Neural crest cell (in vitro differentiated cells): ENCODE measurements around the gene EDRF1. TPM values are rescaled to one million over a fixed set of nuclear protein-coding genes. Genes with fewer than 3 reads are reported as not detected.
"Not testable (repeated sequence)": the region's sequence is repeated elsewhere in the genome, so short reads cannot be mapped to it uniquely, and the experiment has no call there.

Experiments
- DNase-seq: peaks from one replicate; pipeline ENCODE4 v3.0.0; 2021; ENCODE audit warnings: low read depth, mixed read lengths, low spot score
- H3K27ac Mint-ChIP-seq: one replicate; pipeline ENCODE4 v1.8.0; 2021; ENCODE audit warnings: mild to moderate bottlenecking, mixed read lengths; ENCODE audit not compliant: unreplicated experiment
- H3K27me3 Mint-ChIP-seq: 2 replicates; pipeline ENCODE4 v1.8.0; 2021; ENCODE audit warnings: low read depth, mild to moderate bottlenecking, mixed read lengths
- H3K36me3 Mint-ChIP-seq: 2 replicates; pipeline ENCODE4 v1.8.0; 2021; ENCODE audit warnings: low read depth, mild to moderate bottlenecking, mixed read lengths
- H3K4me1 Mint-ChIP-seq: 2 replicates; pipeline ENCODE4 v1.8.0; 2021; ENCODE audit warnings: mixed read lengths
- H3K4me3 Mint-ChIP-seq: one replicate; pipeline ENCODE4 v1.8.0; 2021; ENCODE audit warnings: mild to moderate bottlenecking, mixed read lengths
- H3K9me3 Mint-ChIP-seq: 2 replicates; pipeline ENCODE4 v1.8.0; 2021; ENCODE audit warnings: mixed read lengths
- total RNA-seq: library from RNA; stranded (reverse); gene quantifications from 2 replicates; pipeline ENCODE4 v1.2.1, GENCODE V29; 2021
- TF ChIP-seq, protein P1 (sequence below): fragments of 200-600 bp; sonication (generic); conservative IDR thresholded peaks from 2 replicates; pipeline ENCODE4 v1.5.0; 2021; ENCODE audit warnings: antibody characterized with exemption, mild to moderate bottlenecking

Gene EDRF1
- total RNA-seq, 1 donor from 2014 or later: 42.7 TPM

DNA sequence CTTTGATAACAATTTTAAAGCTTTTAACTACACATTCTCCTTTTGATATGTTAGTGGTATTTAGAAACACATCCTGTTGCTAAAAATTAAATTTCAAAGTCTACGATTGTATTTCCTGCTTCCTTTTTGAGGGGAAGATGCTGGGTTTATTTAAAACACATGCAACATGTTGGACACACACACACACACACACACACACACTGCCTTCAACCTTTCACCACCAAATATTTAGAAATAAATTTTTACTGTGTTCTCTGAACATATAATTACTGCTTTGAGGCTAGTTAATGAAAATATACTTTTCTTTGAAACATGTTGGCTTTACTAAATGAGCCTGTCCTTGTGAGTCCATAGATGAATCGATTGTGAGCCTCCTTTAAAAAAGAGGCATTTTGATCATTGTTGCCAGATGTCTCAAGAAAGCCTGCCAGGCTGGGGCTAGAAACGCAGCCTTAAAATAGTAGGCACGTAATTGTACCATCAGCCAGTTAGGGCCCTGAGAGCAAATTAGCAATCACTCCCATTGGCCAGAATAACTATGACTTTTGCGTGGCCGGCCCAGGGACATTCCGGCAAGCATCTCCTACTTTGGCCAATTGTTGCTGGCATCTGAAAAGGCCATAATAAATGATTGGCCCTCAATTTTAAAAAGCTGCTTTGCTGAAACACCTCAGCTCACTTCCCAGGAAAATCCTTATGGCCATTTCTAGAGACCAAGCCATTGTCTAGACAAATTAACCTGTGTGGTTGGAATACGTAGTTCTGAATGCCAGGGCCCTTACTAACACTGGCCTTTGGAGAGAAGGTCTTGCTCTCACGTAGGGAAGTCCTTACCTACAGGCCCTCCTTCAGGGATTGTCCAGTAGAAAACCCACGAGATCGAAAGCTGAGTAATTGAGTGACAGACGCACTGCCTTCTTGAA, 26.6 kb upstream of the EDRF1 start:
- H3K27me3 Mint-ChIP-seq: no peaks in the 10 kb centered on the region
- H3K9me3 Mint-ChIP-seq: no peaks in the 10 kb centered on the region
- no peak for DNase-seq
- H3K4me1 Mint-ChIP-seq: peaks cover 25% of the 10 kb centered on the region
- TF ChIP-seq, protein P1, sequence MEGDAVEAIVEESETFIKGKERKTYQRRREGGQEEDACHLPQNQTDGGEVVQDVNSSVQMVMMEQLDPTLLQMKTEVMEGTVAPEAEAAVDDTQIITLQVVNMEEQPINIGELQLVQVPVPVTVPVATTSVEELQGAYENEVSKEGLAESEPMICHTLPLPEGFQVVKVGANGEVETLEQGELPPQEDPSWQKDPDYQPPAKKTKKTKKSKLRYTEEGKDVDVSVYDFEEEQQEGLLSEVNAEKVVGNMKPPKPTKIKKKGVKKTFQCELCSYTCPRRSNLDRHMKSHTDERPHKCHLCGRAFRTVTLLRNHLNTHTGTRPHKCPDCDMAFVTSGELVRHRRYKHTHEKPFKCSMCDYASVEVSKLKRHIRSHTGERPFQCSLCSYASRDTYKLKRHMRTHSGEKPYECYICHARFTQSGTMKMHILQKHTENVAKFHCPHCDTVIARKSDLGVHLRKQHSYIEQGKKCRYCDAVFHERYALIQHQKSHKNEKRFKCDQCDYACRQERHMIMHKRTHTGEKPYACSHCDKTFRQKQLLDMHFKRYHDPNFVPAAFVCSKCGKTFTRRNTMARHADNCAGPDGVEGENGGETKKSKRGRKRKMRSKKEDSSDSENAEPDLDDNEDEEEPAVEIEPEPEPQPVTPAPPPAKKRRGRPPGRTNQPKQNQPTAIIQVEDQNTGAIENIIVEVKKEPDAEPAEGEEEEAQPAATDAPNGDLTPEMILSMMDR: no peak
- no peak overlapping the region for H3K4me3 Mint-ChIP-seq
- no peaks in the 10 kb centered on the region for H3K36me3 Mint-ChIP-seq
- H3K27ac Mint-ChIP-seq: no peak overlapping the region

DNA sequence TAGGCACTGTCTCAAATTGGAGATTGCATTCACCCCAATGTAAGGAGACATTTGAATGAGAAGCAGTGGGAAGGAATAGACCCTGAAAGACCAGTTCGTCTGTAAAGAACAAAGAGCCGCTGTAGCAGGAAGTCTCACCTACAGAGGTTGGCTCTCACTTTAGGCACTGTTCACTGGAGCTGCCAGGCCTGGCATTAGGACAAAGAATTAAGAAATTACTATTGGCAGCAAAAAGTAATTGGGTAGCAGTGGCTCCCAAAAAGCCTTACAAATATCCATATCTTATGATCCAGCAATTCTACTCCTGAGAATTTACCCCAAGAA, 26.0 kb upstream of the EDRF1 start:
- no peak for DNase-seq
- Mint-ChIP-seq H3K4me1 (peaks cover 25% of the 10 kb centered on the region), H3K36me3 (no peaks in the 10 kb centered on the region), H3K27ac (no peak overlapping the region), H3K9me3 (no peaks in the 10 kb centered on the region), H3K27me3 (no peaks in the 10 kb centered on the region), H3K4me3 (no peak overlapping the region)
- TF ChIP-seq, protein P1: no peak

DNA sequence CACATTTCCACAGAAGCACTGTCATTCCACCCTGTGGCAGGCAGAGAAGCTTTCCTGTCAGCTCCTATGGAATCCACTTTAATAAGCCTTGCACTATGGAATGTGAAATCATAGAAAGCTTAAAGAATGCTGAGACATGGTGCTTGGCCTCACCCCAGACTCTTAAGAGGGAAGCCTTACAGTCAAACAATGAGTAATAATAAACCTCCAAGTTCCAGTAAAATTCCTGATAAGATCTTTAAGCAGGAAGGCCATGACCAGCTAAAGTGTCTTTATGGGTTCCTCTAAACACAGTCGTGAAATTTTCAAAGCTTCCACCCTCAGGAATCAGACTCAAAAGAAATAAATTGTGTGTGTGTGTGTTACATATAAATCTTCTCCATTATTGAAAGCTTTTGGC, 24.6 kb upstream of the EDRF1 start:
- Mint-ChIP-seq H3K36me3 (no peaks in the 10 kb centered on the region), H3K4me3 (no peak overlapping the region), H3K27me3 (no peaks in the 10 kb centered on the region), H3K4me1 (peaks cover 20% of the 10 kb centered on the region), H3K27ac (no peak overlapping the region), H3K9me3 (no peaks in the 10 kb centered on the region)
- TF ChIP-seq, protein P1: no peak
- DNase-seq: no peak

DNA sequence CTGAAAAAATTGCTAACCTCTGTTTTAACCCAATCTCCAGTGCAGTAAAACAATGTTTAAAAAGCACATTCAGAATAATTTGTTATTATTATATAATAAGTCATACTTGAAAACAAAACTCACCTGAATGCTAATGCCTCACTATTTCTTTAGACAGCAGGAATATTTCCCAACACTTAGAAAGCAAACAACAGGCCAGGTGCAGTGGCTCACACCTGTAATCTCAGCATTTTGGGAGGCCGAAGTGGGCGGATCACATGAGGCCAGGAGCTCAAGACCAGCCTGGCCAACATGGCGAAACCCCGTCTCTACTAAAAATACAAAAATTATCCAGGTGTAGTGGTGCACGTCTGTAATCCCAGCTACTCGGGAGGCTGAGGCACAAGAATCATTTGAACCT, 22.6 kb upstream of the EDRF1 start:
- not testable (repeated sequence) for DNase-seq, H3K9me3 Mint-ChIP-seq, H3K4me3 Mint-ChIP-seq, H3K27me3 Mint-ChIP-seq, H3K36me3 Mint-ChIP-seq, H3K27ac Mint-ChIP-seq
- H3K4me1 Mint-ChIP-seq: peaks cover 12% of the 10 kb centered on the region

DNA sequence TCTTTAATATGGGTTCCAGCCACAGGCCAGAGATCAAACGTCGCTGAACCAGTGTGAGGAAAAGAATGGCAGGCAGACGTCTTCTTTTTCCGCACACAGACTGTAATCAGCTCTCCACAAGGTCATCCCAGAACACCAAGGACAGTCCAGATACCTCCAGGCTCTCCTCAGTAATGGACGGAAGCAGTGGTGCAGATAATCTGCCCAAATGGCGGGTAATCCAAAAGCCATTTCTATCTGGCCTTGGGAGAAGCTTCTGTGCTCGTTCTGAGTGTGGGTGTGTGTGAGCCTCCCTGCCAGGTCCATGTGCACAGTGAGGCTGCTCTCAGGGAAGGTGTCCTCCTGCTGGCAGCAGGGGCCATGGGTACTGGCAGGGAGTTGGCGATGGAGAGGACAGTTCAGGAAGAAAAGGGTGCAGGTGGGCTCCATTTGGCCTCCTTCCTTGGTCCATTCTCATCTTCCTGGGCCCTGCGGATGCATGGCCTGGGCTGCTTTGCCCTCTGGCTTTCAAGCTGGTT, 21.0 kb upstream of the EDRF1 start:
- H3K4me1 Mint-ChIP-seq: peaks cover 1% of the 10 kb centered on the region
- TF ChIP-seq, protein P1: no peak
- no peak for DNase-seq
- H3K4me3 Mint-ChIP-seq: no peak overlapping the region
- no peak overlapping the region for H3K27ac Mint-ChIP-seq
- H3K9me3 Mint-ChIP-seq: peaks cover 4% of the 10 kb centered on the region
- no peaks in the 10 kb centered on the region for H3K36me3 Mint-ChIP-seq
- no peaks in the 10 kb centered on the region for H3K27me3 Mint-ChIP-seq

DNA sequence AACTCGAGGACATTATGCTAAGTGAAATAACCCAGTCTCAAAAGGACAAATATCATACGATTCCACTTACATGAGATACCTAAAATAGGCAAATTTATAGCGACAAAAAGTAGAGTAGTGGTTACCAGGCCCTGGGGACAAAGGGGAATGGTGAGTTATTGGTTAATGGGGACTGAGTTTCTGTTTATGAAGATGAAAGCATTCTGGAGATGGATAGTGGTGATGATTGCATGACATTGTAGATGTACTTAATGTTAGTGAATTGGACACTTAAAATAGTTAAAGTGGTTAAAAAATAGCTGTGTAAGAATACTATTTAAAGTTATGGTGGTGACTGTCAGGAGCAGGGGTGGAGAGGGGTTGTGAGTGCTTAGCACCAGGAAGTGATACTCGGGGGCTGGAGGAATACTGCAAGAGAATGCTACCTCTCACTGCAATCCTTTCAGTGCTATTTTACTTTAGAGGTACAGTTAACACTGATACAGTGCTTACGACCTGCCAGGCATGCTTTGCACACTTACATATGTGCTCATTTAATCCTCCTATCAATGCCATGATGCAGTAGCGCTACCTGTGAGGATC, 19.9 kb upstream of the EDRF1 start:
- H3K4me1 Mint-ChIP-seq: no peaks in the 10 kb centered on the region
- DNase-seq: no peak
- peaks cover 4% of the 10 kb centered on the region for H3K9me3 Mint-ChIP-seq
- H3K4me3 Mint-ChIP-seq: no peak overlapping the region
- no peaks in the 10 kb centered on the region for H3K36me3 Mint-ChIP-seq
- H3K27ac Mint-ChIP-seq: no peak overlapping the region
- no peaks in the 10 kb centered on the region for H3K27me3 Mint-ChIP-seq
- TF ChIP-seq, protein P1: no peak
